Activated CD8-positive, alpha-beta memory T cell treated with anti-CD3 and anti-CD28 coated beads for 4 hours (primary cell): ENCODE results near the gene MYH3.

Source experiments
- DNase-seq, 2 donors: peaks; one replicate each; pipeline ENCODE4 v3.0.0-alpha.2; 2020; ENCODE audit warnings: low read depth in 2 of 2

MYH3 gene

DNA sequence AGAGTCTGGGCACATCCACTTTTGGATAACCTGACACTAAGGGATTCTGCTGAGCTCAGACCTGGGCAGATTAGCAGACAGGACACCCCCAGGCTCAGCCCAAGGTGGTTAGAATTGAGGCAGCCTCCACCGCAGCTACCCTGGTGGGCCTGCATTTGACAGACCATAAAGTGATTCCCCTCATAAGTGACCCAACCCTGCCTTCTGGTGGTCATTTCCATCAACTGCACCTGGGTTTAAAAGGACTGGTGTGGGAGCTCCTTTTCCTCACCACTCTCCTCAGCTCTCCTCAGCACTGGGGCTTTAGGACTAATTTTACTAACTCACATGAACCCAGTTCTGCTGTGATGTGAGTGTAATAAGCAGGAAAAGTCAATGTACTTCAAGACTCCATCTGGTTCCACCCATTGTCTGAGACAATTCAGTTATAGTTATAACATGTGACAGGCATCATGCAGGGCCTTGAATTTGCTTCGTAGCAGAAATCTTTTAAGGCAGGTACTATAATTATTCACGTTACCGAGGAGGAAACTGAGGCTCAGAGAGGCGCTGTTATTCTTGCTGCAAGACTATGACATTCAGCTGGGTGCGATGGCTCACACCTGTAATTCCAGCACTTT, 42.5 kb downstream of the MYH3 start:
- no peak for DNase-seq

DNA sequence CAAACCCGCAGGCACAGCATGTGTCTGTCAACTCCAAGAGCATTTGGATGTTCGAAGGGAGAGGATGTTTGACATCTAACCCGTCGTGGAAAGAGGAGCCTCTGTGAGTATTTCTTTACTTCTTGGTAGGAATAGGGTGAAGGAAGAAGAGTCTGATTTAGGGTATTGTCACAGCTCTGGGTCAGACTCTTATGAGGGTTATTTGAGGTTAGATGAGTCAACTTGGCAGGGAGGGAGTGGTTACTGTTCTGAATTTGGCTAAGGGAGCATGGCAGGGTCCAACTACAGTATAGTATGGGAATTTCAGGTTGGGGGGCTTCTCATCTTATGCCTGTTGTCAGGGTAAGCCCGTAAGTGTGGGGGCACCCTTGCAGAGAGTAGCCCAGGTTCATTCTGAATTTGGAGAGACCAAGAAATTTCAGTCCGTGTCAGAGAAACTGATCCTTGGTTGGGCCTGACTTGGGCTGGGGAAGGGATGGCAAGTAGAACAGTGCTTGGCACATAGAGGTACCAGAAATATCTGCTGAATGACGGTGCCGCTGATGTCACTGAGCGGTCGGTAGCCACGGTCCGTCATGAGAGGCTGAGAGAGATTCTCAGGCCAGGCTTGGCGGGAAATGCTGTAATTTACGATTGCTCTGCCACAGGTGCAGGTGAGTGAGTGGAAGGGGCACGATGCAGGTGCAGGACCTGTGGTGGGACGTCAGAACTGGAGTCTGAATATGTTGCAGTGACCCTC, 43.2 kb downstream of the MYH3 start:
- no peak for DNase-seq

DNA sequence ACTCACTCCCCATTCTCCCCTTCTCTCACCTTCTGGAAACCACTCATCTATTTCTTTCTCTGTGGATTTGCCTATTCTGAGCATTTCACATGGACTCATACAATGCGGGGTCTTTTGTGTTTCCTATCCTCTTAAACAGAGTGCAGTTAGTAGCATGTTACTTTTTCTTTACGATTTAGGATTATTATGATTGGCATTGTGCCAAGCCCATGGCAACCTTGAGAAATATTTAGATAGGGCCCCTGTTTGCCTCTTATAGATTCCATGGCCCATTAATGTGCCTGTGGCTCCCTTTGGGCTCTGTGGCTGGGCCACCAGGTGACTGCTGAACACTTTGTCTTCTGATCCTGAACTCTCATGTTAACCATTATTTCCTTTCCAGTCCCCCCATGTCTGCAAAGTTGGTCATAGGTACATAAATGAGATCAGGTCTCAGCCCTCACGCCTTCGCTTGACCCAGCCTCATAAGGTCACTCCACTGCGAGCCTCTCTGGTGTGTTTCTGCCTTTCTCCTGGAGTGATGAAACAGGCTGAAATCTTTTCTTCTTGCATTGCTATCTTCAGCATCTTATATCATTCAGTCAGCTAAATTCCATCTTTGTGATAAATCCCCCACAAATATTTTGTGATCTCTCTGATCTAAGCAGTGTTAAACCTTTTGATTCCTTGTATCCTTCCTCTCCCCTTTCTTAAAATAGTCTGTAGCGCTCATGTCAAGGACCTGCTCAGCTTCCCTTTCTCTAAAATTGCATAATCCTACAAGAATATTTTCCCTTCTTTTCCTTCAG, 44.0 kb downstream of the MYH3 start:
- DNase-seq: no peak

DNA sequence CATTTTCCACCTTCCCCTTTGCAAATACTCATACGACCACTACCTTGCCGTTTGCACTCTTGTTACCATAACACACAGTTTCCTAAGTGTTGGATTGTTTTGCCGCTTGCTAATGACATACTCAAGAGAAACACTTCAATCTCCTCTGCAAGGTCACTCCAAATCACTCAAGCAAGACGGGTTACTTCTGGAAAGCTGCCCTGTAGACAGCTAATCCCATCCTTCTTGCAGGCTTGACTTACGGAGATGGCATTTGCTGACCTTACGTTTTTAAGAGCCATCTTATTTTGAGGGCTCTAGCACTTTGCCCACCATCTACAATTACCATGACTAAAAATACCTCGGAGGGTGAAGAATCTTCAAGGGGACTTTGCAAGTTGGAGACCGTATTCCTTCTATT, 46.2 kb downstream of the MYH3 start:
- DNase-seq: no peak

DNA sequence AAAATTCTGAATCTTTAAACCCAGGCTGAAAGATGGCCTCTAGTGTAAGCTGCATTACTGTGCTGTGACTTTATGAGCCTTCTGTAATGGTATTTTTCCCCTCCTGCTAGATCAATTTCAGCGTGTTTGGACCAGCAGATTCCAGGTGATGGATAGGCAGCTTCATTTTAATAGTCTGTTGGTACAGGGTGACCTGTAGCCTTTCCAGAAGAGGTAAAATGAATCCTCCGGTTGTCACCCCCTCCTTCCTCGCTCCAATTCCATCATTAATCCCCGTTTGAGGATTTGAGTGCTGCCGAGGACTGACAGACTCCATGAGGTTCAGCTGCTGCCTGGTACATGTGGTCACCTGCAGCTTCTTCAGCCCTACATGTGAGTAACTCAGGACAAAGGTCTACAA, 48.9 kb downstream of the MYH3 start:
- DNase-seq: no peak

DNA sequence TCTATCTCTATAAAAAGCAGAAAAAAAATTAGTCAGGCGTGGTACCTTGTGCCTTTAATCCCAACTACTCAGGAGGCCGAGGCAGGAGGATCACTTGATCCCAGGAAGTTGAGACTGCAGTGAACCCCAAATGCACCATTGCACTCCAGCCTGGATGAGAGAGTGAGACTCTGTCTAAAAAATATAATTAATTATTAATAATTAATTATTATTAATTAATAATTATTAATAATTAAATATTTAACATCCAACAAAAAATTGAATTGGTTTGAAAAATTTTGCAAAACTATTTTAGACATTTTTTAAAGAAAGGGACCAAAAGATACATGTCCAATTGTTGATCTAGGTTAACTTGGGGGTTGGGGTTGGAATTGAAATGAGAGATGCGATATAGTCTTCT, 51.0 kb downstream of the MYH3 start:
- DNase-seq: no peak

DNA sequence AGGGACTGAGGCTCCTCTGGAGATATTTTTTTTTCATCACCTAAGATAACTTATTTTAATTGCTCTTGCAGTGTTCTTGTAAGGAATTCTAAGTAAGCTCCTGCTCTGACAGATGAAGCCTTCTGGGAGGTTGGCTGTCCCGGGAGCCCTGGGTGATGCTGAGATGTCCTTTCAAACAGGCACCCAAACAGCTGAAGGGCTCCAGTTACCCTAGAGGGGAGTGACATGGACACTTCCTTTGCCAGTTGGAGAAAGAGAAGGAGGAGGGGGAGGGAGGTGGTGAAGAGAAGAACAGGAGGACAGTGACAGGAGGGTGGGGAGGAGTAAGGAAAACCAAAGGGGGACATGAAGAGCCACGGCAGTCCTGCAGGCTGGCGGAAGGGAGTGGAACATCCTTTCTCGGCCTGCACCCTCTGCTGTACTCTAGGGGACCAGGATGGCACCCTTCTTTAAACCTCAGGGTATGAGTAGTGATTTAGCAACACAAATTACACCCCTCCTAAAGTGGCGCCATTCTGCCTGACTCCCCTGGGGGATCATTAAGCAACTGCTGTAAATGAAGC, 51.8 kb downstream of the MYH3 start:
- no peak for DNase-seq

DNA sequence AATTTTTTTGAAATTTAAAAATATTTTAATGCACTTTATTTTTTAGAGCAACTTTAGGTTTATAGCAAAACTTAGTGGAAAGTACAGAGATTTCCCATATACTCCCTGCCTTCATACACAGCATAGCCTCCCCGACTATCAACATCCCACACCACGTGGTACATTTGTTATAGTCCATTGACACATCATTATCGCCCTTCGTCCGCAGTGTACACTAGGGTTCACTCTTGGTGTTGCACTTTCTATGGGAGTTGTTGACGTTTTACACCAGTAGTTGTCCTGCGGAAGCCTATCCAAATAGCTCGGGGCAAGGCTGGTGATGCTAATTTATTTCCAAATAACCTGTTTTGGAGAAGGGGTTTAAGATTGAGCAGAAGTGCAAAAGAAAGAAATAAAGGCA, 52.6 kb downstream of the MYH3 start:
- DNase-seq: no peak

DNA sequence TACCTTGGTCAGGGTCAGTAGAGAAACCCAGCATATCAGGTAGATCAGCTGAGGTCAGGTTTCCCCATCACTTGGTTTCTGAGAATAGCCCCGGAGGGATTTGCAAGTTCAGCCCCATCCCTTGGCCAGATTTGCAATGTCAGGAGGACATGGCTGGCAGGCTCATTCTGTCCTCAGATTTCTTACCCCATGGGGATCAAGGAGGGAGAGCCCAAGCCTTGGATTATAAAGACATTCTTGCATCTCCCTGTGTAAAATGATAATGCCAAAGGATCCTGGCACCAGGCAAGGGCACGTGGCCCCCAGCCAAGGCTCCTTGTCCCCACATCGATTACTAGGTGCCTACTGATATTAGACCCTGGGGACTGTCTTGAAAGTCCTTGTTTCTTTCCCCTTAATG, 53.2 kb downstream of the MYH3 start:
- no peak for DNase-seq

DNA sequence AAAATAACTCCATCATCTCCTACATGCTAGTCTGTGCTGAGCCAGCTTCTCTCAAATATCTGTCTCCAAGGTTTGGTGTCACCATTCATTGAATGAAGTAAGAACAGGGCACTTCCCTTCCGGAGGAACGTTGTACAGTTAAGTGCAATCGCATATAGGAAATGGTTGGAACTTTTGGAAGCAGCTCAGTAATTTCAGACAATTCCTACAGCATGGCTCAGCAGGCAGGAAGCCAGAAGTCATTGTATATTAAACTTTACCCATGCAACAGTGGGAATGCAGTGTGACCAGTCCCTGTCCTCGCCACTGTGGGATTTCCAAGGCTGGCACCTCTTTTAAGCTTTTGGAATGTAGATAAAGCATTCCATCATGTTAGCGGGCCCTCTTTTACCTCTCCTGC, 56.5 kb downstream of the MYH3 start:
- no peak for DNase-seq

DNA sequence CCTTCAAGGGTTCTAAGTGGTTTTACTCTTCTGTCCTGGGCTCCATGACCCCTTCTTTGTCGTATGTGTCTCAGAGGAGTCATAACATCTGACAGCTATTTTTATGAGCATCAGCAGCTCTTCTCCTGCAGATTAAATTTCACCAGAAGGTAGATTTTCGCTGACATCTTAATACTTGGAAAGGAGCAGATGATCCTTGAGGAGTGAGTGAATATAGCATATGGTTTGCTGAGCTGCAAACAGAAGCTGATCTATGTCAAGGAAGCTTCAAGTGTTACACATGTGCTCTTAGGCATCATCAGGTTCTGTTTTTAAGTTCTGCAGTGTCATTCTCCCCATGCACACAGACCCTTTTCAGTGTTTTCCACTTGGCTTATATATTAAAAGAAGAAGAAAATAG, 58.5 kb downstream of the MYH3 start:
- DNase-seq: no peak

DNA sequence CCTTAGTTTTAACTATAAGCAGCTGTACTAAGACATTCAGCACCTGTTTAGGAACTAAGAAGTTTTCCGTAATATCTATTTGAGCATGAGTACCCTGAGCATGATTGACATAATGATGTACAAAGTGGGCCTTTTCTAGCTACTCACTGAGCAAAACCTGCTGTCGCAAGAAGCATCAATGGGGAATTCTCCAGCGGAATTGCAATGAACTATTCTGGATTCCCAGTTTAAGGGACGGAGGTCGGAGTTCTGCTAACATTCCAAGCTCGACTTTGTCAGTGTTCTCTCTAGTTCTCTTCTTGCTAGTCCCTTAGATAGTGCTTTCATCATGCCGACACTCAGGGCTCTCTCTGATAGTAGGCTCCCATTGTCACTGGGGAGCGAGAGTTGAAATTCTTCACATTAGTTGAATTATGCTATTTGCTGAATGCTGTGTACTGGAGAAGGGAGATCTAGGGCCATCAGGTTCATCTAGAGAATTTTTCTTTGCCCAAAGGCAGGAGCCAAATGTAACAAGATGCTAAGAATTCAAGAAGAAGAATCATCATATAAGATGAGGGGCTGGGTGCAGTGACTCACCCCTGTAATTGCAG, 67.5 kb downstream of the MYH3 start:
- no peak for DNase-seq

DNA sequence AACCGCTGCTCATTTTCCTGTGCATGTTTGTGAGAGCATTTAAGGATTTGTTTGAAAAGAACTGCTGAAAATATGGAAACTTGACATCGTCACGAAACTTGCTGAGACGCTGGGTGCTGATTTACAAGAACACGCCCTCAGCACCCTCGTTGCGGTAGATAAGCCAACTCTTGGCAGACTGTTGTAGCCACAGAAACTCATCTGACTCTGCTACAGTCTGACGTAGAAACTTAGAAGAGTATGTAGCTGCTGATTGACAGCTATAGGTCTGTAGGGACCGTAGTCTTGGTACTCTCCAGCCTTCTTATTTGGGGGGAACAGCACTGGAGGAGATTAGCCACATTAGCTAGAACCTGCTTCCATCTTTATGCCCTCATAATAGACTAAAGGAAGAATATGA, 71.6 kb downstream of the MYH3 start:
- DNase-seq: no peak

DNA sequence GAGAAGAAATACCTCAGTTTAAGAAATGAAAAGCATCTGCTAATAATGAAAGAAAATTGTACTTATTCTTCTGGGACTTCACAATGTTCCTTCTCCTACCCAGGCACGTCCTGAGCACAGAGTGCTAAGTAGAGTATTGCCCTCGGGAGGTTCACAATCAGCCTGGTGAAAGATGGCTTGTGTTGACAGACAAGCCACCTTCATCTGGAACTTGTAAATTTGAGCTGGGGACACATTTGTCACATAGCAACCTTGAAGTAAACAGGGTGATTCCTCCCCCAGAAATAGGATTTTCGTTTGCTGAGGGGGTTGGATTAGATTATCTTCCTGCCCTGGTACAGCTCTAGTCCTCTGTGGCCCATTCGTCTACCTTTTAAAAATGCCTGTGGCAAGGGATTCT, 73.3 kb downstream of the MYH3 start:
- no peak for DNase-seq

DNA sequence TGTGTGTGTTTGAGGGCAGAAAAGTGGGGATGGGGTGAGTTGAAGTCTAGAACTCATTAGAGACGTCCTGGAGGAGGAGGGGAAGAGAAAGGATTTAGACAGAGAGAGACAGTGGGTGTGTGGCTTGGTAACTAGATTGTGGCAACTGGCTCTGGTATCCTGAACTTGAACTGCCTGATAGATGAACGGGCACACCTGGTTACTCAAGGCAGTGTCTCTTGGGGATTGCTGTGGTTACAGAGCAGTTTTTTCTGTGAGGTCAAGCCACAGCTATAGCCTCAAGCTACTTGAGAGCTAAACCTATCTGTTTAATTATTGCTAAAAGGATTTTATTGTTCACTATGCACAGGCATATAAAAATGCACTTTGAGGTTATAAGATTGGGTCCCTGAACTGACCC, 77.8 kb downstream of the MYH3 start:
- no peak for DNase-seq
